CD4-positive, CD25-positive, alpha-beta regulatory T cell (primary cell): ENCODE results near the gene KYNU. TPM values are rescaled to one million over a fixed set of nuclear protein-coding genes. Genes with fewer than 3 reads are reported as not detected.
"Not testable (repeated sequence)": the region's sequence is repeated elsewhere in the genome, so short reads cannot be mapped to it uniquely, and the experiment has no call there.

Experiments used
- ATAC-seq, 2 donors: fragments of 150-1000 bp; cut with Tn5 transposase; one replicate each; pipeline ENCODE4 v1.10.0; 2021; ENCODE audit warnings: low read depth in 2 of 2, moderate number of reproducible peaks in 2 of 2, moderate library complexity in 1 of 2
- DNase-seq, 3 donors: peaks; one replicate each; pipeline versions ENCODE4 v3.0.0 to v3.0.0-alpha.2; 2012 to 2022; ENCODE audit warnings: mixed read lengths in 1 of 3
- H3K27ac ChIP-seq: one replicate; pipeline ENCODE4 v1.7.0; 2013; ENCODE audit warnings: mild to moderate bottlenecking, low read length; ENCODE audit not compliant: insufficient read depth, poor library complexity, severe bottlenecking
- H3K27me3 ChIP-seq: one replicate; pipeline ENCODE4 v1.7.0; 2013; ENCODE audit warnings: low read length; ENCODE audit not compliant: control insufficient read depth, insufficient read depth
- H3K36me3 ChIP-seq: one replicate; pipeline ENCODE4 v1.7.0; 2013; ENCODE audit warnings: mild to moderate bottlenecking, low read length, moderate library complexity; ENCODE audit not compliant: control insufficient read depth, insufficient read depth
- H3K4me1 ChIP-seq: 2 replicates; pipeline ENCODE4 v1.7.0; 2013; ENCODE audit warnings: mild to moderate bottlenecking, low read length; ENCODE audit not compliant: insufficient read depth, control insufficient read depth, poor library complexity, severe bottlenecking
- H3K4me3 ChIP-seq: one replicate; pipeline ENCODE4 v1.7.0; 2013; ENCODE audit warnings: low read depth, mild to moderate bottlenecking, low read length, moderate library complexity
- H3K9me3 ChIP-seq, 2 experiments: 1 replicate in 1 of 2; 2 replicates in 1 of 2; pipeline ENCODE4 v1.7.0; 2013; ENCODE audit warnings: low read length in 2 of 2, mild to moderate bottlenecking in 1 of 2, moderate library complexity in 1 of 2; ENCODE audit not compliant: control insufficient read depth in 2 of 2
- H3K27ac Mint-ChIP-seq, 3 donors: one replicate each; pipeline ENCODE4 v1.8.0; 2020 to 2022; ENCODE audit warnings: mild to moderate bottlenecking in 3 of 3, mixed read lengths in 3 of 3, moderate library complexity in 2 of 3
- H3K27me3 Mint-ChIP-seq: one replicate; pipeline ENCODE4 v1.8.0; 2022; ENCODE audit warnings: mild to moderate bottlenecking, mixed read lengths
- H3K36me3 Mint-ChIP-seq: one replicate; pipeline ENCODE4 v1.8.0; 2020; ENCODE audit warnings: mixed read lengths
- H3K4me1 Mint-ChIP-seq, 4 donors: one replicate each; pipeline ENCODE4 v1.8.0; 2020 to 2022; ENCODE audit warnings: mixed read lengths in 4 of 4, mild to moderate bottlenecking in 1 of 4
- H3K4me3 Mint-ChIP-seq, 4 donors: one replicate each; pipeline ENCODE4 v1.8.0; 2020 to 2022; ENCODE audit warnings: mild to moderate bottlenecking in 4 of 4, mixed read lengths in 4 of 4, moderate library complexity in 3 of 4
- H3K9me3 Mint-ChIP-seq, 7 donors: one replicate each; pipeline ENCODE4 v1.8.0; 2020 to 2022; ENCODE audit warnings: mixed read lengths in 7 of 7, mild to moderate bottlenecking in 3 of 7, moderate library complexity in 2 of 7
- polyA plus RNA-seq, 4 donors: library from polyadenylated mRNA; unstranded; fragments of 300-500 nt; fragmentation: Illumina TruSeq; gene quantifications; one replicate each; pipeline ENCODE4 v1.2.3, GENCODE V29; 2021
- total RNA-seq: library from RNA; stranded (reverse); gene quantifications from one replicate; pipeline ENCODE4 v1.2.3, GENCODE V29; 2022

KYNU gene
- total and polyA plus RNA-seq, 5 donors from 2014 or later = 0.08 TPM; not detected in 4

- ATAC-seq = peak in 1 of 2 donors; percentile 44
- peaks cover 35% of the 10 kb centered on the region for H3K27me3 Mint-ChIP-seq
Observed at GRCh38 chr2:143068509-143068908, 191.0 kb downstream of the KYNU start.

GRCh38 chr2:143070704-143071103 is 193.2 kb downstream of the KYNU start:
- H3K4me3 ChIP-seq = no peak overlapping the region
- peaks cover 0 to 9% (median 2%) of the 10 kb centered on the region in 7 donors for H3K9me3 Mint-ChIP-seq

More at GRCh38 chr2:143068509-143068908, 191.0 kb downstream of the KYNU start:
- H3K9me3 ChIP-seq = peaks cover 9 to 17% of the 10 kb centered on the region in 2 experiments
- no peaks in the 10 kb centered on the region for H3K4me1 ChIP-seq
- H3K4me3 Mint-ChIP-seq = no peak overlapping the region
- peaks cover 0 to 2% (median 0%) of the 10 kb centered on the region in 4 donors for H3K4me1 Mint-ChIP-seq
- H3K4me3 ChIP-seq = no peak overlapping the region
- peak in 1 of 3 donors; percentile 5 for DNase-seq
- no peaks in the 10 kb centered on the region for H3K36me3 ChIP-seq
- H3K9me3 Mint-ChIP-seq = peaks cover 0 to 12% (median 9%) of the 10 kb centered on the region in 7 donors
- H3K36me3 Mint-ChIP-seq = peaks cover 4% of the 10 kb centered on the region
- H3K27ac Mint-ChIP-seq = no peak overlapping the region
- H3K27me3 ChIP-seq = peaks cover 16% of the 10 kb centered on the region
- H3K27ac ChIP-seq = no peak overlapping the region

GRCh38 chr2:143071185-143071876 is 193.9 kb downstream of the KYNU start:
- Histone ChIP-seq H3K27me3 (peaks cover 6% of the 10 kb centered on the region), H3K4me3 (no peak overlapping the region), H3K4me1 (no peaks in the 10 kb centered on the region), H3K36me3 (no peaks in the 10 kb centered on the region), H3K27ac (no peak overlapping the region), H3K9me3 (no peaks in the 10 kb centered on the region)
- peaks cover under 1% of the 10 kb centered on the region for H3K36me3 Mint-ChIP-seq
- no peak overlapping the region for H3K4me3 Mint-ChIP-seq
- peaks cover 0 to 2% (median 0%) of the 10 kb centered on the region in 4 donors for H3K4me1 Mint-ChIP-seq
- H3K27me3 Mint-ChIP-seq = peaks cover 26% of the 10 kb centered on the region
- H3K27ac Mint-ChIP-seq = no peak overlapping the region
- H3K9me3 Mint-ChIP-seq = peaks cover 0 to 5% (median 2%) of the 10 kb centered on the region in 7 donors
- DNase-seq = no peak
- ATAC-seq = no peak

More at GRCh38 chr2:143070704-143071103, 193.2 kb downstream of the KYNU start:
- H3K4me3 Mint-ChIP-seq = no peak overlapping the region
- H3K36me3 Mint-ChIP-seq = peaks cover 4% of the 10 kb centered on the region
- Histone ChIP-seq H3K27ac (no peak overlapping the region), H3K4me1 (no peaks in the 10 kb centered on the region), H3K27me3 (peaks cover 9% of the 10 kb centered on the region), H3K9me3 (no peaks in the 10 kb centered on the region), H3K36me3 (no peaks in the 10 kb centered on the region)
- peaks cover 31% of the 10 kb centered on the region for H3K27me3 Mint-ChIP-seq
- H3K27ac Mint-ChIP-seq = no peak overlapping the region
- peaks cover 0 to 2% (median 0%) of the 10 kb centered on the region in 4 donors for H3K4me1 Mint-ChIP-seq
- DNase-seq (no peak), ATAC-seq (no peak)

DNA sequence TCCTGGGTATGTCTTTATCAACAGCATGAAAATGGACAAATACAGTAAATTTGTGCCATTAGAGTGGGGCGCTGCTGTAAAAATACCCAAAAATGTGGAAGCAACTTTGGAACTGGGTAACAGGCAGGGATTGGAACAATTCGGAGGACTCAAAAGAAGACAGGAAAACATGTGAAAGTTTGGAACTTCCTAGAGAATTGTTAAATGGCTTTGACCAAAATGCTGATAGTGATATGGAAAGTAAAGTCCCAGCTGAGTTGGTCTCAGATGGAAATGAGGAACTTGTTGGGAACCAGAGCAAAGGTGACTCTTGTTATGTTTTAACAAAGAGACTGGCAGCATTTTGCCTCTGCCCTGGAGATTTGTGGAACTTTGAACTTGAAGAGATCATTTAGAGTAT is 197.4 kb downstream of the KYNU start:
- not testable (repeated sequence) for H3K9me3 ChIP-seq, H3K4me1 Mint-ChIP-seq, H3K27ac ChIP-seq, DNase-seq, H3K9me3 Mint-ChIP-seq, H3K4me3 ChIP-seq, H3K36me3 ChIP-seq, H3K4me3 Mint-ChIP-seq, ATAC-seq, H3K27me3 ChIP-seq, H3K4me1 ChIP-seq, H3K36me3 Mint-ChIP-seq, H3K27ac Mint-ChIP-seq
- peaks cover 16% of the 10 kb centered on the region for H3K27me3 Mint-ChIP-seq

DNA sequence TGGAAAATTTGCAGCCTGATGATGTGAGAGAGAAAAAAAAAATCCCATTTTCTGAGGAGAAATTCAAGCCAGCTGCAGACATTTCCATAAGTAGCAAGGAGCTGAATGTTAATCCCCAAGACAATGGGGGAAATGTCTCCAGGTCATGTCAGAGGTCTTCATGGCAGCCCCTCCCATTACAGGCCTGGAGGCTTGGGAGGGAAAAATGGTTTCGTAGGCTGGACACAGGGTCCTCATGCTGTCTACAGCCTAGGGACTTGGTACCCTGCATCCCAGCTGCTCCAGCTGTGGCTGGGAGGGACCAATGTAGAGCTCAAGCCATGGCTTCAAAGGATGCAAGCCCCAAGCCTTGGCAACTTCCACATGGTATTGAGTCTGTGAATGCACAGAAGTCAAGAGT is 198.2 kb downstream of the KYNU start:
- H3K4me3 Mint-ChIP-seq = no peak overlapping the region
- Histone ChIP-seq H3K36me3 (no peaks in the 10 kb centered on the region), H3K9me3 (no peaks in the 10 kb centered on the region), H3K27me3 (peaks cover 1% of the 10 kb centered on the region), H3K4me1 (no peaks in the 10 kb centered on the region), H3K27ac (no peak overlapping the region), H3K4me3 (no peak overlapping the region)
- DNase-seq (no peak), ATAC-seq (no peak)
- no peaks in the 10 kb centered on the region for H3K4me1 Mint-ChIP-seq
- peaks cover 13% of the 10 kb centered on the region for H3K27me3 Mint-ChIP-seq
- peak overlapping the region in 1 of 3 donors; percentile 14 for H3K27ac Mint-ChIP-seq
- H3K36me3 Mint-ChIP-seq = no peaks in the 10 kb centered on the region
- H3K9me3 Mint-ChIP-seq = peaks cover 0 to 3% (median 0%) of the 10 kb centered on the region in 7 donors

- H3K36me3 ChIP-seq = no peaks in the 10 kb centered on the region
- no peak overlapping the region for H3K27ac ChIP-seq
- ATAC-seq = no peak
- no peaks in the 10 kb centered on the region for H3K4me1 ChIP-seq
- H3K27ac Mint-ChIP-seq = no peak overlapping the region
- no peaks in the 10 kb centered on the region for H3K27me3 ChIP-seq
- no peaks in the 10 kb centered on the region for H3K9me3 ChIP-seq
- H3K9me3 Mint-ChIP-seq = peaks cover 0 to 3% (median 0%) of the 10 kb centered on the region in 7 donors
- H3K4me3 ChIP-seq = no peak overlapping the region
- no peaks in the 10 kb centered on the region for H3K36me3 Mint-ChIP-seq
- peak in 1 of 3 donors; percentile 4 for DNase-seq
- H3K27me3 Mint-ChIP-seq = peaks cover 5% of the 10 kb centered on the region
- no peaks in the 10 kb centered on the region for H3K4me1 Mint-ChIP-seq
- no peak overlapping the region for H3K4me3 Mint-ChIP-seq
Observed at GRCh38 chr2:143078104-143078503, 200.6 kb downstream of the KYNU start.

- Histone ChIP-seq H3K27me3 (no peaks in the 10 kb centered on the region), H3K36me3 (no peaks in the 10 kb centered on the region), H3K4me1 (peaks cover 20% of the 10 kb centered on the region), H3K4me3 (no peak overlapping the region), H3K9me3 (no peaks in the 10 kb centered on the region), H3K27ac (no peak overlapping the region)
- Mint-ChIP-seq H3K36me3 (no peaks in the 10 kb centered on the region), H3K27ac (no peak overlapping the region), H3K4me3 (no peak overlapping the region), H3K4me1 (peaks cover 8 to 29% (median 18%) of the 10 kb centered on the region in 4 donors), H3K27me3 (no peaks in the 10 kb centered on the region), H3K9me3 (no peaks in the 10 kb centered on the region)
- DNase-seq = no peak
- ATAC-seq = no peak
Observed at GRCh38 chr2:143081616-143082015, 204.2 kb downstream of the KYNU start.

DNA sequence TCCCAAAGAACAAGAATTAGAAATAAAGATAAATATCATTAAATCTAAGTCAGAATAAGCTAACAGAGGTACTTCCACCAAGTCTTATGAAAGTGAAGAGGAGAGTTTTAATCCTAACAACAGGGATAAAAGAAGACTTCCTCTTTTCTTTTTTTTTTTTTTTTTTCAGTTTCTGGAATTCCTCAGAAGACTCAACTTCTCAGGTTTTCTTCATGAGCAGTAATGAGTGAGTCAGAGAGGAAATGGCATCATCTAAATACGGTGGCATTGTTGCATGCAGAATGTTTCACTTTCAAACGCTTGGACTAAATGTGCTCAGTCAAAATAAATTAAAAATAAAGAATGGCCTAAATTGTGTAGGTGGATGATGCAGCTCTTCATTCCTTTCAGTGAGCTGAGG is 206.2 kb downstream of the KYNU start:
- no peak overlapping the region for H3K27ac ChIP-seq
- no peak overlapping the region for H3K27ac Mint-ChIP-seq
- ATAC-seq = peak; percentile 70 to 80

More for the DNA sequence above, 206.2 kb downstream of the KYNU start:
- Mint-ChIP-seq H3K9me3 (no peaks in the 10 kb centered on the region), H3K27me3 (no peaks in the 10 kb centered on the region), H3K4me3 (no peak overlapping the region), H3K4me1 (peaks cover 10 to 29% (median 18%) of the 10 kb centered on the region in 4 donors), H3K36me3 (no peaks in the 10 kb centered on the region)
- no peaks in the 10 kb centered on the region for H3K27me3 ChIP-seq
- H3K36me3 ChIP-seq = no peaks in the 10 kb centered on the region
- H3K9me3 ChIP-seq = no peaks in the 10 kb centered on the region
- peak overlapping the region; percentile 16 for H3K4me3 ChIP-seq
- peak in 1 of 3 donors; percentile 33 for DNase-seq
- peaks cover 20% of the 10 kb centered on the region for H3K4me1 ChIP-seq
